Glomerular visceral epithelial cell (primary cell): ENCODE measurements around the gene GALNT10.
"Not testable (repeated sequence)": the region's sequence is repeated elsewhere in the genome, so short reads cannot be mapped to it uniquely, and the experiment has no call there.

Experiments
- DNase-seq: peaks from one replicate; pipeline ENCODE4 v3.0.0-alpha.2; 2016; ENCODE audit errors: extremely low spot score

The GALNT10 gene, protein sequence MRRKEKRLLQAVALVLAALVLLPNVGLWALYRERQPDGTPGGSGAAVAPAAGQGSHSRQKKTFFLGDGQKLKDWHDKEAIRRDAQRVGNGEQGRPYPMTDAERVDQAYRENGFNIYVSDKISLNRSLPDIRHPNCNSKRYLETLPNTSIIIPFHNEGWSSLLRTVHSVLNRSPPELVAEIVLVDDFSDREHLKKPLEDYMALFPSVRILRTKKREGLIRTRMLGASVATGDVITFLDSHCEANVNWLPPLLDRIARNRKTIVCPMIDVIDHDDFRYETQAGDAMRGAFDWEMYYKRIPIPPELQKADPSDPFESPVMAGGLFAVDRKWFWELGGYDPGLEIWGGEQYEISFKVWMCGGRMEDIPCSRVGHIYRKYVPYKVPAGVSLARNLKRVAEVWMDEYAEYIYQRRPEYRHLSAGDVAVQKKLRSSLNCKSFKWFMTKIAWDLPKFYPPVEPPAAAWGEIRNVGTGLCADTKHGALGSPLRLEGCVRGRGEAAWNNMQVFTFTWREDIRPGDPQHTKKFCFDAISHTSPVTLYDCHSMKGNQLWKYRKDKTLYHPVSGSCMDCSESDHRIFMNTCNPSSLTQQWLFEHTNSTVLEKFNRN

DNA sequence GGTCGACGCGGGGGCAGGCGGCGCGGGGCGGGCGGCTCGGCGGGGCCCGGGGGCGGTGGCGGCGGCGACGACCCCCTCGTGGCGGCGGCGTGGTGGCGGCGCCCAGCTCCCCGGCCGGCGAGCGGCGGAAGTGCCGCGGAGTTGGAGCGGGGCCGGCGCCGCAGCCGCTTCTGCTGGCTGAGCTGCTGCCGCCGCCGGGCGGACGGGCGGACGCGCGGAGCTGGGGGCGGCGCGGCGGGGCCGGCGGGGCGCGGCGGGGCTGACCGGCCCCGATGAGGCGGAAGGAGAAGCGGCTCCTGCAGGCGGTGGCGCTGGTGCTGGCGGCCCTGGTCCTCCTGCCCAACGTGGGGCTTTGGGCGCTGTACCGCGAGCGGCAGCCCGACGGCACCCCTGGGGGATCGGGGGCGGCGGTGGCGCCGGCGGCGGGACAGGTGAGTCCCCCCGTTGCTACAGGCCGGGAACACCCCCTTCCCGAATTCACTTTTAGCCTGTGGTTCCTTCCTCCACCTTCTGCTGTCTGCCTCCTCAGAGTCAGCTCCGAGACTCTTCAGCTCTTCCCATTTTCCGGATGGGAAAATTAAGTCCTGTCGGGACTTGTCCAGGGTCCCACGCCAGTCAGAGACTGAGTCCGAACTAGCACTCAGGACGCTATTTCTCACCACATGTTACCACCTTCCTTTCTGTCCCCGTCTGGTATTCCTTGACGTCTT, at the start of gene GALNT10:
Gene GALNT10, plus strand, starts transcription at position 139 of the 710 bp plus-strand sequence. Its CDS starts 134 bp downstream, at position 273.
- peak; percentile 80 for DNase-seq

DNA sequence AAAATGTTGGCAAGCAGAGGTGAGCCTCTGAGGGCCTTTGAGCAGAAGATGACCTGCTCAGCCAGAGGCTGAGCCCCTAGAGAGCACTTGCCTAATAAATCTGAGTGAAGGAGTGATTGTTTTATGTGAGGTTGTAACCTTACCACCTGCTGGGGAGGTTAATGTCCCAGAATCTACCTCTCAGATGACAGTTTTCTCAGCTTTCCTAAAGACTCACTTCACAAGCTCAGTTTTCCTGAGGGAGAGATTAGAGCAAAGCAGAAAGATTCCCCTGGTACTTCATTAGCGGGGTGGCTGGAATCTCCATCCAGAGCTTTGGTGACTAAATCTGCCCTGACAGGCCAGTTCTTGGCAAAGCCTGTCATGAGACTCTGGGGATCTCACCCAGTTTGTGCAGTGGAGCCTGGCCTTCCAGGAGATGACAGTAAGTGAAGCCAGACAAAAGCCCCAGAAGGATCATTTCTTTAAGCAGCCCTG, 48.8 kb upstream of the GALNT10 start:
- no peak for DNase-seq

DNA sequence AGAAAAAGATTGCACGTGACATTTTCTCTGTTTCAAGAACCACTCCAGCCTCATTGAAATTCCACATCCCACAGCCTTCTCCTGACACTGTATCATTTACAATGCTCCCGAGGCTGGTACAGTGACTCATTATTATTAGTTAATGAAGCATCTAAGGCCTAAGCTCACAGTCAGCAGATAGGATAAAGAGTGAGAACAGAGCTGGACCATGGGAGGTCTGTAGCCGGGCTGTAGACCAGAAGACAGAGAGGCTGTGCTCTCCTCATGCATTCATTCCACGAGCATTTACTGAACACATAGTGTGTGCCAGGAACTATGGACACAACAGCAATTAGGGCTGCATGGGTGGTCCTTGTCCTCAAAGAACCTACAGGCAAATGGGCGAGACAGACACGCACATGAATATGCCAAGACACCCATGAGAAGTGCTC, 47.3 kb upstream of the GALNT10 start:
- DNase-seq, result no peak

DNA sequence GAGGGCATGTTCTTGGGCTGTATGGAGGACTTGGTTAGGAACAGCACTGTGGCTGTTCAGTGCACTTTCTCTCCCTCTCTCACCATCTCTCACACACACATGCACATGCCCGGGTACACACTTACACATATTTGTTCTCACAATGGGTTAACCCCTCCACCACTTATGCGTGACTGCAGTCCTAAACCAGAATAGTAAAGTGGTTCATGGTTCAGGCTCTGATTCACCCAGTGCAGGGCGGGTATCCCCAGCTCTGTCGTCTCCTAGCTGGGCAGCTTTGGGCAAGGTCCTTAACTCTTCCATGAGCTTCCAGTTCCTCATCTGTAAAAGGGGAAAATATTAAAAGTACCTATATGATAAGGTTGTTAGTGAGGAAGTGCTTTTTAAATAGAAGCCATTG, 45.3 kb upstream of the GALNT10 start:
- no peak for DNase-seq

DNA sequence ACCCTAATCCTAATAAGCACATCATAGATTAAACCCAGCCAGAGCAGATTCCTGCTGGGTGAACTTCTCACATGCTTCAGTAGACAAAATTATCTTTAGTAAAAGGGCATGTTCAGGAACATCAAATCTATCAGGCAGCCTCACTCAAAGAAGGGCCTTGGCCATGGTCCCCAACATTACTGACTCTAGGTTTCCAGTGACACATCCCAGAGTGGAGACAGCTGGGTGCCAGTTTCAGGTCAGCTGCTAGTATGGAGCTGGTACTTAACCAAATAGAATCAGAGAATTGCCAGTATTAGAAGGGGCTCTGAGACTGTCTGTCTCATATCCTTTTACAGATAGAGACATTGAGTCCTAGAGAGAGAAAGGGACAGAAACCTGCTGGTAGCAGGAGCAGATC, 44.1 kb upstream of the GALNT10 start:
- DNase-seq, result no peak

DNA sequence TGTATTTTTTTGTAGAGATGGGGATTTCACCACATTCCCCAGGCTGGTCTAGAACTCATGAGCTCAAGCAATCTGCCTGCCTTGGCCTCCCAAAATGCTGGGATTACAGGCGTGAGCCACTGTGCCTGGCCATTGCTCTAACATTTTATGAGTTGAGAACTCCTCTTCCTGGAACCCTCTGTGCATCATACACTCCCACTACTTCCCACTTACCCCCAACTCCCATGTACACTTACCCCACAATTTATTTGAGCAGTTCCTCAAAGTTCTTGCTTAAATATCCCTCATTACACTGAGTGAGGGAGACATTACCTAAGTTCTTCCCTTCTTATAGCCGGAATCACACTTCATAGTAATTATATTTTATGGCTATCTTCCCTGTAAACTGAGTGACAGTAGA, 42.9 kb upstream of the GALNT10 start:
- no peak for DNase-seq

DNA sequence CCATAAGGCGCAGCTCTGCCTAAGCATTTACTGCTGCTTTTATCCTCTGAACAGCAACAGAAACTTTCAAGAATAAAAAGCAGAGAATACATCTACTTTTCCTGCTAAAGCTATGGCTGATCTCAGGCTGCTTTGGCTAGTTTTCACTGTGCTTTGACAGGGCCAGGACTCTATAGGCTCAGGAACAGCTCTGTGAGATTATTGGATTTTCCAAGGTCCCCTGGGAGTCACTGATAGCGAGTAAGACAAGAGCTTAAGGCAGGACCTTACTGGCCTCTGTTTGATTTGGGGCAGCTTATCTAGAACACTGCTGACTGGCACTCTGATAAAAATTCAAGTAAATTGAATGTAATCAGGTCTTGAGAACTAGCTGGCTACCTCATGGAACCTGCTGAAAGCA, 40.1 kb upstream of the GALNT10 start:
- DNase-seq, result not testable (repeated sequence)

DNA sequence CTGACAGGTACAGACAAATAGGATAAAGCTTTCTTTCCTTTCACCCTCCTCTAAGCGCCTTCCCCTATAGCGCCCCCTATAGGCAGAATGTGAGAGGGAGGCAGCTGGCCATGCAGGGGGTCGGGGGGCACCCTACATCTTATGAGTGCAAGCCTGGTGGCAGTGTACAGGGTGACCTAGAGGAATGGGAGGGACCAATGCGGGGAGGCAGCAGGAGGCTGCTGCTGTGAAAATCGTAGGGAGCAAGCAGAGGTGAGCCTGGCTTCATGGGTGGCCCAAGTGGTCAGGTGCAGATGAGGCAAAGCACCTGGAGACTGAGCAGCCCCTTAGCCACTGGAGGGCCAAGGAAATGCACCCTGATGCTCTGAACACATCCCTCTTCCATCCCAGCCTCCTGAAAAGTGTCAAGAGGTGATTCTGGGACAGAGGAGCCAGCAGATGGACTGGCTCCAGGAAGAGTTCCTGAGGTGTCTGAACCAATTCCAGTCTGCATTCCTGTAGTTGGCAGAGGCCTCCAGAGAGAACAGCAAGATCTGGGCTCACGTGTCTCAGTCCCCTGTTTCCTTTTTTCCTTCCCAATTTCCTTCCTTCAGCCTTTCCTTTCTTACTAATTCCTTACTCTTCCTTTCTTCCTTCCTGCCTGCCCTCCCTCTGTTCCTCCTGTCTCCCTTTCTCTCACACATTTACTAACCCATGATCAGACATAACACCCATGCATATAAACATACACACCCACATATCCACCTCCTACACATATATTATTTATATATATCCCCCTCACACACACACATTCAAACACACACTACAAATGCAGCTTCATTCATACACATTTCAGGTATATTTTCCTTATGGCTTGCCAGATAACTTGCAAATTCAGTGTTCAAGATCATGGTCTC, 32.8 kb upstream of the GALNT10 start:
- DNase-seq, result no peak

DNA sequence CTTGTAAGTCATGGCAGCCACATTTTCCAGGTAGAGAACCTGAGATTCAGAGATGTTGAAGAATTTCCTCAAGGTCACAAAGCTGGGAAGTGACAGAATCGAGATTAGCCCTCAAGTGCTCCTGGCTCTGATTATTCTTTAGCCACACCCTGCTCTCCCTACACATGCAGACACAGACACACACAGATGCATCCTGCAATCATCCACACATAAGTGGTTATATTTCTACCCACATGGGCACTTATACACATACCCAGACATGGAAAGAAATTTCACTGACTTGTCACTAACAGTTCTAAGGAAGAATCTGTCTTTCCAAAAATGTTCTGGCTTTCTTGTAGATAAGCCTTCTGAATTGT, 32.2 kb upstream of the GALNT10 start:
- no peak for DNase-seq

DNA sequence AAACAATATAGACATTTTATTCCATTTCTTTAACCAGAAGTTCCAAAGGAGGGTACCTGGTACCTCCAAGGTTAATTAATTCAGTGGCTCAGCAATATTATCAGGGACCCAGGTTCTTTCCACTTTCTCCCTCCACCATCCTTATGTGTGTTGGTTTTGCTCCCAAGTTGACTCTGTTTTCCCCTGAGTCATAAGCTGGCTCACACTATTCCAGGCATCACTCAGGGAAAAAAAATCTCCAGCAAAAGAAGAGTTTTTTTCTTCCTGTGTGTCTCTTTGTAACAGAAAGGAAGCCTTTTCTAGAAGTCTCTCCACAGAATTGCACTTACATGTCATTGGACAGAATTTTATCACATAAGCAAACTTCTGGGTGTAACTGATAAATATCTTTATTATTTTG, 31.2 kb upstream of the GALNT10 start:
- DNase-seq, result no peak

DNA sequence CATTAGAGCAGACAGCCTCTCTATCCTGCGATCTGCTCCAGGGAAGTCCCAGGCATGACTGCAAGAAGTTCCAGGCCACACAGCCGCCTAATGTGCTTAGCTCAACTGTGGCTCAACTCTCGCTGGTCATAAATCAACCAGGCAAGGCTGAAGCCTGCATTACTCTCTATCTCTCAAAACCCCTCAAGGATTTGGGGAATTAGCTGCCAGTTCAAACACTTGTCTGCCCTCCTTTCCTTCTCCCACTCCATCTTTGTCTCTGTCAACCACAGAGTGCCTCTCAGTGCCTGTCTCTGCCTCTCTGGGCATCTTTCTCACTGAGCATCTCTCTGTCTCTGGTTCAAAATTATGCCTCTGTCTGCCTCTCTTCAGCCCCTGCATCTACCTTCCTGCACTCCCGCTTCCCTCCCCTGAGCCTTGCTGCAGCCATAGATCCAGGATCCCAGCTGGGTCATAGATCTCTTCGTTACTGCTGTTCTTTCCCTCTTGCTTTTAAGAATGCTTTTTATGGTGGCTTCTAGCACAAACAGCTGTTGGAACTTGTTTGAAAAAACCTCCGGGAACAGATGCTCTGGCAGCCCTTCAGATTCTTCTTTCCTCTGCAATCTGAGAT, 27.9 kb upstream of the GALNT10 start:
- no peak for DNase-seq

DNA sequence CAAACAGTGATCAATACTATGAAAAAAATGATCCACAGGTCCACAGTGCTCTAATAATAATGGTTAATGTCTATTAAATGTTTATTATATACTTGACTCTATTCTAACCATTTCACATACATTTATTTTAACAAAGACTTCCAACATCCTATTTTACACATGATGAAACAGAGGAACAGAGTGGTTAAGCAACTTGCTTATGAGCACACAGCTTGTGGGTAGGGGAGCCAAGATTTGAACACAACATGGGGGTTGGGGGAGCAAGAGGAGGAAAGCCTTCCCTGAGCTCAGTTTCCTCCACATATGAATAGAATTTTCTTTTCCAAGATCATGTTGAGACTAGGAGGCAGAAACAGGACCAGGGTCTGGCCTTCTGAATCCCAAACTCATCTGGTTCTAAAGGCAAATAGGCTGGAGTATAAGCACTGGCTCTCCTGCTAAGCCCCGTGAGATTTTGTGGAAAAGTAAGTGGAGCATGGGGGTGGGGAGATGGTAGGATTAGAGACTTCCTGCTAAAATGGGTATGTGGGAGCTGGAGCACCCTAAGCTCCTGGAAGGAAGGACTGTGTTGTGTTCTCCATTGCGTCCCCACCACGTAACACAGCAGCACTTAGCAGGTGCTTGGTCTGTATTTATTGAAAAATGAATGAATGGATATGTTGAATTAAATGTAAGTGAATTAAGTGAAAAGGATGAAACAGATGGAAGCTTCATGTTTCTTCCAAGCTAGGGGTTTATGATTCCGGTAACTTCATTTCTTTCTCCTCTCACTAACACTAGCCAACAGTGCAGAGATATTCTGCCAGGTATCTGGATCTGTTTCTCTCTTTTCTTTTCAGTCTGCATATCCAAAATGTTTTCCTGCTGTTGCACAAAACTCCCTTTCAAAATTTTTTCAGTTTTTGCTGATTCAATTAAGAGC, 26.9 kb upstream of the GALNT10 start:
- DNase-seq, result no peak

DNA sequence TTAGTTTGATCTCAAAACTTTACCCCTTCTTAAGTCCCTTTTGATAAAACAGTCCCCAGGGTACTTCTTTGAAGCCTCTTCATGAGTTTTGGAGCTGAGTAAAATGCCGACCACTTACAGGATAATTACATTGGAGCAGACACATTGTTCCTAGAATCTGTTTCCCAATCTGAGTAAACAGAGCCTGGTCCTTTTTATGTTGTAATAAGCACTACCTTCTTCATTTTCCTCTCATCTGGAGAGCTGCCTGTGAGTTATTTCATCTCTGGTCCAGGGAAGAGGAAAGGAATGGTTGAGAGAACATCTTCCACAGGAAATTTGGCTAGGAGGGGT, 26.3 kb upstream of the GALNT10 start:
- DNase-seq, result no peak

DNA sequence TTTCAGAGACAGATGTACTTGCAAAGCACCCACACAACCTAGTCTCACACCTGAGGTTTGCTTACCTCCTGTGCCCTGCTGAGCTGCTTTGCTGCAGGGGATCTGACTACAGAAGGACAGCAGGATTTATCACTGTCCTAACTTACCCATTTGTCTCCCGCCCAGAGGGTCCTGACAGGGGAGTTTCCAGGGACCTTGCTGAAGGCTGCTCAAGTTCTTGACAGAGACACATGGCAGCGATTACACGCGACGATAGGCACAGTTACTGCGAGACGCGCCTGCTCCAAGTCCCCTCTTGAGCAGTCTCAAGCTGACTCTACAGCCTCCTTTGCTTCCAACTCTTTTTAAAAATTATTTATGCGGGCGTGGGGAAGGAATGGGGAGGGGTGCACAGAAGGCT, 24.6 kb upstream of the GALNT10 start:
- DNase-seq, result no peak

DNA sequence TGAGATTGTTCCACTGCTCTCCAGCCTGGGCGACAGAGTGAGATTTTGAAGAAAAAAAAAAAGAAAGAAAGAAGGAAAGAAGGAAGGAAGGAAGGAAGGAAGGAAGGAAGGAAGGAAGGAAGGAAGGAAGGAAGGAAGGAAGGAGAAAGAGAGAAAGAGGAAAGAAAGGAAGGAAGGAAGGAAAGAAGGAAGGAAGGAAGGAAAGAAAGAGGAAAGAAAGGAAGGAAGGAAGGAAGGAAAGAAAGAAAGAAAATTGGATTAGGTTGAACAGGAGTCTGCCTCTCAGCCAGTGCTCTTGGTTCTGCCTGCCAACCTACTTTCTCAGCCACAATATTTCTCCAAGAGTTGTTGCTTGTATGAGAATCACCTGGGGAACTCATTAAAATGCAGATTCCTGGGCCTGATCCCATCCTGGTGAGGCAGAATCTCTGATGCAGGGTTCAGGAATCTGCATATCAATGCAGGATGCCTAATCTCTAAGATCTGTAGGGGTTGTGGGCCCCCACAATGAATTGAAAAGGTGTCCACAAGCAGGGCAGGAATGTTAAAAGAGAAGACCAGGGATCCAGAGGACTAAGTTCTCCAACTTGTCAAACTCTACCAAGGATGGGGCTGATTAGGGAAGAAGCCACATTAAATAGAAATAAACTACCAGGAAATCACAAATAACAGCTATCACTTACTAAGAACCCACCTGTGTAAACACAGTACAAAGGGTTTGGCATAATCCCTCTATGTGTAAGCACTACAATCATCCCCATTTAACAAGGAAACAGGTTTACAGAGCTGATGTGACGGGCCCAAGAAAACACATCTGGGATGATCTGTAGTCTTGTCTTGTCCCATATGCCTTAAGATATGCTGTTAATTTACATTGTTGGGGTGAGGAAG, 23.4 kb upstream of the GALNT10 start:
- DNase-seq, result no peak

DNA sequence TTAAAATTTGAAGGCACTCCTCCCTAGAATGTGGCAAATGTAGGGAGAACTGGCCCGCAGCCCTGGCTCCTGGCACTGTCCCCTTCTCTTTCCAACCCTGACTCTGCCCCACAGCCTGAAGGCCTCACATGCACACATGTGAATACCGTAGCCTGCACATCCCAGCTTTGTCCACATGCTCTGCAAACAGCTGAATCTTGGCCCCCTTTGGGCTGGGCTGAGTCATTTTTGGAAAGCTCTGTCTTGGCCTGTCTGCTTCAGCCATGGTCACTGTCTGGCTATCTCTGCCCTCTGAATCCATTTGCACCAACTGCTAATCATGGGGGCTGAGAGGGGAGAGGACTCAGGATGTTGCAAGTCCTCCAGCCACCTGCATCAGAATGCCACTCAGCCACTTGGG, 22.1 kb upstream of the GALNT10 start:
- no peak for DNase-seq

DNA sequence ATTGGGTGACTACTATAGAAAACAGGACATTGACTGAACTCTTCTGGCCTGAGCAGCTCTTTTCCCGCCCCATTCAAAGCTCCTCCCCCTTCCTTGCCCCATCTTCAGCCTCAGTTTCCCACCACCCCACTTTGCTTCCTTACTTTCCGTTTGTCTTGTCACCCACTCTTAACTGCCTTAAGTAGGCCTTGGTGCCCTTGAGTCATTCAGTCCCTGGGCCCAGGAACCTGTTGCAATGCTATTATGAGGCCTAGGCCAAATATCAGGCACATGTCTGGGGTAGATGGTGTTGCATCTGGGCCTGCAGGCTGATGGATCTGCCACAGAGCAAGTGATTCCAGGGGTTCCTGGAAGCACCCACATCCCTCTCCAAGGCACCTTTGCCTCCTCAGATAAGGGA, 17.7 kb upstream of the GALNT10 start:
- DNase-seq, result no peak

DNA sequence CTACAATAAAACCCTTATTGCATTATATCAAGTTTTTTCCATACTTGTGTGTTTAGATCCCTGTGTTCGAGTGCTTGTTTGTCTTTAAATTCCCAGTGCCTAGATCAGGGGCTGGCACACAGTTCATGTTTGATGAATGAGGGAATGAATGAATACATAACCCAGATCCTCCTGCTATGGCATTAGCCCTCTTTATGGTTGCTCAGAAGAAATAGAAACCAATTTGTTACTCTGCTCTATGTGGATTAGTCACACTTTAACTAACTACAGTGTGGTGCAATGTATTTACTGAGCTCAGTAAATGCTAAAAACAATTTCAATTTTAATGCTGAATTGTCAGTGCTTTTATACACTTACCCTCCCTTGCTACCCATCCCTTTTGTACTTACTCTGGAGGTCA, 16.4 kb upstream of the GALNT10 start:
- no peak for DNase-seq

DNA sequence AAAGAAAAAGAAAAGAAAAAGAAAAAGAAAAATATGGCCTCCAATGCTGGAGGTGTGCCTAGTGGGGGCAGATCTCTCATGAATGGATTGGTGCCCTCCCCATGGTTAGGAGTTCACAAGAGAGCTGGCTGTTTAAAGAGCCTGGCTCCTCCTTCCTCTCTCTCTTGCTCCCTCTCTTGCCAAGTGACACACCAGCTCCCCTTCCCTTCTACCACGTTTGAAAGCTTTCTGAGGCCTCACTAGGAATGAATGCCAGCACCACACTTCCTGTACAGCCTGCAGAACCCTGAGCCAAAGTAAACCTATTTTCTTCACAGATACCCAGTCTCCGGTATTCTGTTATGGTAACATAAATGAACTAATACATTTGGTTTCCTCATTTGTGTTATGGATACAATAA, 14.4 kb upstream of the GALNT10 start:
- no peak for DNase-seq
